Hematopoietic multipotent progenitor cell (in vitro differentiated cells): ENCODE results near the gene SPACA9. TPM values are rescaled to one million over a fixed set of nuclear protein-coding genes. Genes with fewer than 3 reads are reported as not detected.

ENCODE experiments used
- DNase-seq, 3 donors: peaks; one replicate each; pipeline ENCODE4 v3.0.0-alpha.2; 2011 to 2015; ENCODE audit warnings: low read depth in 2 of 3, low spot score in 2 of 3
- total RNA-seq: library from RNA; depleted of rRNA; stranded (reverse); fragments of >200 nt; gene quantifications from one replicate; pipeline ENCODE4 v1.2.3, GENCODE V29; 2012

The SPACA9 gene
- total RNA-seq, 1 donor = 10.0 TPM

GRCh38 chr9:132888151-132888550 lies 9.5 kb downstream of the SPACA9 start:
- DNase-seq = no peak

DNA sequence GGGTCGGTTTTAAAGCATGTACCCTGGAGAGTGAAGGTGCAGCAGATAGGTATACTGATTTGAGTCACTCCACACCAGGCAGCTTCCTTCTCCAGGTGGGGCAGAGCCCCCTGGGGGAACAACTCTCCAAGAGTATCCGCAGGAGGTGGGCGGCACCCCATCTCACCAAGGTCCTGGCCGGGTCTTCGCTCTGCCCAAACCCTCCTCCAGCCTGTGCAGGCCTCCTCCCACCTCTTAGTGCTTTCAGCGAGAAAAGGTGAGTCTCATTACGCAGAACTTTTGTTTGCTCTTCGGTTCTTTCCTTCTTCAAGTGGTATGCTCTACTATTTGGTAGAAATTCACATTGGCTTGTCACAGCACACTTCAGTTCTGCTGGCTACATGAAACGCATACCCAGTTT lies 13.7 kb downstream of the SPACA9 start:
- no peak for DNase-seq

- no peak for DNase-seq
Measured at GRCh38 chr9:132894346-132894745, 15.6 kb downstream of the SPACA9 start.

DNA sequence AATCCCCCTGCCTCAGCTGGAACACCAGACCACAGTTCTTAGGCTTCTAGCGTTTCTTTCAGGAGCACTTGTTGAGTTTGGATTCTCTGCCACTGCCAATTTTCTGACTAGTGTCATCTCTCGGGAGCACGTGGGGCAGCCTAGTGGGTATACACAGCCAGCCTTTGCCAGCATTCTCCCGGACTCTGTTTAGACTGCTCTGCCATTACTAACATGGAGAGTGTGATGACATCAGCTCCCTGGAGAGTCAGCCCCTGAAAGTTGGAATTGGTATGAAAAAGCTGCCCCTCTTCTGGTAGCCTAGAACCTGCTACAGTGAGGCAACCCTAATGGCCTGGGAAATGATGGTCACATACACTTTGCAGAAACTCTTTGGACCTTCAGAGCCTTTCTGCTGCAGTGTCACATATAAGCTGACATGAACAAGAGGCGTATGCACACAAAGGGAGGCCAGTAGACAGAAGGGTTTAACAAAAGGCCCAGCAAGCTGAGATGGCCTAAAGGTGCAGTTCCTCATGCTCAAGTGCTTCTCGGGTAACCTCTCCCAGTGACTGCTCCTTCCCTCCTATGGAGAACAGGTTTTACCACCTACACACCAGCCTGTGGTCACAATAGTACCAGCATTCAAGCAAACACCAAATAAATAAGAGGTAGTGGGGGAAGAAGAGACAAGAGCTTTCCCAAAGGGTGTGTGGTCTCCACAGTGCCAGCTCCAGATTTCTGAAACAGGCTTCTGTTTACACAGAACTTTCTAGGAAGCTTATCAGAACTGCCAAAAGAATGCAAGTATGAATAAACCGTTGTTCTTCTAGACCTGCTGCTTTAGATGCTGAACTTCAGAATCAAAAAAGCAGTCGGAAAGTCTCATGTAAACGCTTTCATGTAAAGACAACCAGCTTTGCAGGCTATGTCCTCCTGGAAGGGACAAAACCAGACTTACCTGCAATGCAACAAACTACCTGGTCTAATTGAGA lies 16.5 kb downstream of the SPACA9 start:
- DNase-seq = no peak

GRCh38 chr9:132896264-132896663 lies 17.6 kb downstream of the SPACA9 start:
- no peak for DNase-seq

DNA sequence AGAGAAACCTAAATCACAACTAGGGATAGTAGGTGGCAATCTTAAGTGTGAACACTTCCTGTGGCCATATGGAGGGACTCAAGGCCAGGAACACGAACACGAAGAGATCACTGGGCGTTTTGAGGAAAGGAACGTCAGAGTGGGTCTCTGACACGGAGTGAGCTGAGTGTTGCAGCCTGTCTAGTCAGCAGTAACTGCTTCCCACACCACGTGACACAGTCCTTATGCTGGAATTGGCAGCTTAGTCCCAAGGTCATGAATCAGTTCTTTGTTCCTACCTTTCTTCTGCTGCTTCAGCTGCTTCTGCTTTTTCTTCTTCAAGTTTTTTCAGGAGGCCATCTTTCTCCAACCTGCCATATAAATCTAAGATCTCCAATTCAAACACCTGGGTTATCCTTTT lies 18.2 kb downstream of the SPACA9 start:
- DNase-seq = no peak

GRCh38 chr9:132898051-132898450 lies 19.4 kb downstream of the SPACA9 start:
- DNase-seq = no peak

DNA sequence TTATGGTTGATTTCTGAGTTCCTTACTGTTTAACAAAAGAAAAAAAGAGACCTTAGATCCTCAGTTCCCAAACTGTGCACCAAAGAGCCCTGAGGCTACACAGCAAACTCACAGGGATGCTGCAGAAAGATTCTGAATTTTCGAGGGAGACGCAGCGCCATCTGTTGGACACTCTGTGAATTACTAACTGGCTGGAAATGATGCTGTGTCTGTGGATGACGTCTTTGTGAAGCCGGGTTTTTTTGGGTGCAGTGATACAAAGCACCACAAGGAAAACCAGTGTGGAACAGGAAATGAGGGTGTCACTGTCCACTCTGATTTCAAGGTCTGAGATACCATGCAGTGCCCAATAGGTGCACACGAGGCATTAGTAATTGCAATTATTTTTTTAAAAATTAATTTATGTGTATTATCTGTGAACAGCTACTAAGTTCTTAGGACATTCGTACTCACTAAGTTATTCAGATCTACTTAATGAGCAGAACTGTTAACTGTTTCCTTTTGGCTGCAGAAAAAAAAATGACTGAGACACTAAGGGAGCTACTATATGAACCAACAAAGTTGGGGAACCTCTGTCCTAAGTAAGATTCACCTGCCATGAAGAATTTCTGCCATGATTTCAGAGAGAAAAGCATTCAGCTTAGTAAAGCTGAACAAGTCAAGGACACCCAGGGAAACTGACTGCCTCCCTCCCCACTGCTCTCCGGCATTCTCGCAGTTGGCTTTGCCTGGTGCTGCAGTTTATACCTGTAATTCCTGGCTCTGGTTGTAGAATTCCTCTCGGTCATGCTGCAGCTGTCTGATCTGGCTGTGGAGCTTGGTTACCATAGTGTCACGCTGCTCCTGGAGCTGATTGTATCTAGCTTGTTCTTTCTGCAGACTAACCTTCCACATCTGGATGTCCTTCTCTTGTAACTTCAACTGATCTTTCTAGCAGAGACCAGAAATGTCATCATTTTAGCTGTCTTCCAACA lies 23.4 kb downstream of the SPACA9 start:
- peak; percentile 70 to 91 (median 83) for DNase-seq

DNA sequence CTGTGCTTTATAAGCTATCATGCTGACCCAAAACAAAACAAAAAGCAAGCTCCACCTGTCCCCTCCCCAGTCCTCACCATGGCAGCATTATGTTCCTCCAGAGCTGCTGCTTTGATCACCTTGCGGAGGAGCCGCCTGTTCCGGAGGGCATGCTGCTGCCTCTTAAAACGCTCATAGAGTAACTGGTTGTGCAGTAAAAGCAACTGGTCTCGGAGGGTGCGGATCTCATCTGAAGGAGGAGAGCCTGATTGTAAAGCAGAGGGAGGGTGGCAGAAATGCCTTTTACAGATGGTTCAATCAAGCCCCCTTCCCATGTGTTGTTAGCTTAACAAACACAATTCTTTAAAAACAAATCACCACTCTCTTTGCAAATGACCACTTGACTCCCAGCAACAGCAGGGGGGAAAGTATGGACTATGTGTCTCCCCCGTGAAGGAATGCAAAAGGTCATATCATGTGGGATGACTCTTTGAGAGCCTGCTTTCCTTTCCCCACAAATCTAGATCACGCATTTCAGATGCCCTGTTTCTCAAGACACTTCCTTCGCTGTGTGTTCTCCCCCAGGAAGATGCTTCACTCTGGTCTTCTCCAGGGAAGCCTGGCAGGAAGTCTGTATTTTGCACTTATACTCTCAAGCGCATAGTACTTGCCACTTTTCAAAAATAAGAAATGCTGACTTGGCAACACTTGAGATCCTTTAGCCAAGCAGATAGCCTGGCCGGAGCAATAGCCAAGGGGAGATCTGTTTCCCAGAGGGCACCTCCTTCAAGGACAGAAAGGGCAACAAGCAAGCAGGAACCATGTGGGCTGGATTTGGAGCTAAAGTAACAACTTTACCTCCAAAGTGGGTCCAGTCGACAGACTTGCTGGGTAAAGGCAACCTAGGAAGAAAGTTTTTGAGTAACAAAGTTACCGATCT lies 25.1 kb downstream of the SPACA9 start:
- no peak for DNase-seq

DNA sequence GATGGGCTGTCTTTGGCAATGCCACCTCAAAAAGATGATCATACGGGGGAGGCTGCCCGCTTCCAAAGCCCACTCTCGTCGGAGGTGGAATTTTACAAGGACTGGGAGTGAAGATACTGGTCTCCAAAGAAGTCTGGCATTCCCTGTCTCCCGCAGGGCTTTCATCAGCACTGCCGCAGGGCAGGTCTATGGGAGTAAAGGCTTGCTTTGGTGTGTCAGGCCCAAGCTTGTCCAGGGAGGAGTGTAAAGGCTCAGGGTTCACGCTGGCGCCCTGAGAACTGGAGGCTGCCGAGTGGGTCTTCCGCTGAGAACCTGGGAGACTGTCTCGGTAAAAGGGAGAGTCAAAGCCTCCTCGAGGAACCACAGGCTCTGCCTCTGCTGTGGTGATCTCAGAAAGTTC lies 27.0 kb downstream of the SPACA9 start:
- DNase-seq = no peak

DNA sequence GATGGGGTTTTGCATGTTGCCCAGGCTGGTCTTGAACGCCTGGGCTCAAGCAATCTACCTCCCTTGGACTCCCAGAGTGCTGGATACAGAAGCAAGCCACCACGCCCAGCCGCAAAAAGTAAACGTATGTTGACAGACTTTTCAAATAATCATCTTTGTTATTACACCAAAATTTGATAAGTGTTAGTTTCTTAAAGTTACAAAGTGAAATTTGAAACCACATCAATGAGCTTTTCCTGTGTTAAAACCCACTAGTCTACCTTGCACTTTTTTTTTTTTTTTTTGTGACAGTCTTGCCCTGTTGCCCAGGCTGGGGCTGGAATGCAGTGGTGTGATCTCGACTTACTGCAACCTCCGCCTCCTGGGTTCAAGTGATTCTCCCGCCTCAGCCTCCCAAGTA lies 29.9 kb downstream of the SPACA9 start:
- DNase-seq = no peak

DNA sequence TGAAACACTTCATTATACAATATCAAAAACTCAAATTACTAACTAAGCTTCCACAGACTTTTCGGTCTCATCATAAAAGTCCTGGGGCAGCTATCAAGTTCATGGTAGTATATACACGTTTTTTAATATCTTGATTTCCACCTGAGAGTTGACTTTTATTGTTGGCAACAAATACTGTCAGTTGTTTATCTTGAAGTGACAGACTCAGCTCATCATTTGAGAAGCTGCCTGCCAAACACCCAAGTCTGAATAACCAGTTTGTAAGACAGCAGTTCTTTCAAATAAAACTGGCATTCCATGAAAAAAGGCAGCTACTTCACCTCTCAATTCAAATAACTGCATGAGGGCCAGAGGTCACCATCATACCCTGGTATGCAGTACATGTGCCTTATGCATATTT lies 30.6 kb downstream of the SPACA9 start:
- no peak for DNase-seq

DNA sequence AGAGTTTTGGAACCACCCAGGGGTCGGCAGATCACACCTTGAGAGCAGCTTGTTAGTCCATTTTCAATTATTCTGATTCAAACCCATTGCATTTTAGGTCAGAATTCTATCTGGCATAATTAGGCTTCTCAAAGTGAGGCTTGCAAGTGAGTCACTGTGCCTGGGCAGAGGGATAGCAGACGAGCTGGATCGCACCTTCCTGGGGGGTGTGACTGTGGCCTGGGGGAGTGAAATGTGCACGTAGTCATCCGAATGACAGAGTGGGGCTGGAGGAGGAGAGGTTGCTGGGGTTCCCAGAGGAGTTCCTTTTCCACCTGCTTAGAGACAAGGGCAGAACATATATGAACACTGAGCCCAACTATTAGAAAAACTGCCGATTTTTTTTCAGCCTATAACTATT lies 31.7 kb downstream of the SPACA9 start:
- DNase-seq = no peak

DNA sequence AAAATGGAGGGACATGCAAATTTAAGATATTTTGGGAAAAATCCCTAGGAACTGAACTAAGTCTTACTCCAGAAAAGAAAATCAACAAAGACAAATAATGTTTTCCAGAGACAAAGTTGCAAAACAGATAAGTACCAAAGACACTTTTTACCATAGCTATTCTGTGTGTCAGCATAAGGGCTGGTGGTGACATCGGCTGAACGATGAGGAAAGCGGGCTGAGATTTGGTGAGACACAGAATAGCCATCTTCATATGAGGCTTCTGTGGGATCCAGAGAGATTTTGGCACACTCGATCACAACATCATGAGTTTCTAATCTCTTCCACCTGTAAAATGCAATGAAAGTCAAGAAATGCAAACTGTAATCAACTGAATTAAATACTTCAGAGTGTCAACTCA lies 33.4 kb downstream of the SPACA9 start:
- DNase-seq = no peak

- no peak for DNase-seq
Measured at GRCh38 chr9:132914924-132915323, 36.2 kb downstream of the SPACA9 start.

DNA sequence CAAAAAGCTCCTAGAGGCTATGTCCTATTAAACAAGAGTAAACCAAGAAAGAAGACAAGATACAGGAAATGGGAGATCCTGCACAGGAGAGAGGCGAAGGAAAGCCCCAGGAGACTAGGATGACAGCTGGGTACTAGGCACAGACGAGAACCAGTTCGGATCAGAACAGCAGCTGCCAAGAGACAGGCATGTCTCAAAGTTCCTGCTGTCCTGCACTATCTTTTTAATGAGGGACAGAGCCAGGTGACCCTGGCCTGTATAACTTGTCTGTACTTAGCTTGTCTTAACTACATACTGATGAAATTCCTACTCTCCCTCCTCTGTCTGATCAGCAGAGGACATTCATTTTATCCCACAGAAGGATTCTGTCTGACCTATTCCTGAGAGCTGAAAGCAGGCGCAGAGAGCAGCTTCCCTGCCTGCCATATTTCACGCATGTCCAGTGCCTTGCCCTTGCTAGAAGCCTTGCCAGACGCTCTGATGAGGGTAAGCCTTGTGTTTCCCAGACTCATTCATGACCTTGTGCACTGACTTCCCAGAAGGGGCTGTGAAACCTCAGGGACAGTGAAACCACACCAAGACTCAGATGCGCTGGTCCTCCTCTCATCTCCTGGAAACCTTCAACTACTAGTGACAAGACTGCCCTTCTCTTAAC lies 41.0 kb downstream of the SPACA9 start:
- no peak for DNase-seq

DNA sequence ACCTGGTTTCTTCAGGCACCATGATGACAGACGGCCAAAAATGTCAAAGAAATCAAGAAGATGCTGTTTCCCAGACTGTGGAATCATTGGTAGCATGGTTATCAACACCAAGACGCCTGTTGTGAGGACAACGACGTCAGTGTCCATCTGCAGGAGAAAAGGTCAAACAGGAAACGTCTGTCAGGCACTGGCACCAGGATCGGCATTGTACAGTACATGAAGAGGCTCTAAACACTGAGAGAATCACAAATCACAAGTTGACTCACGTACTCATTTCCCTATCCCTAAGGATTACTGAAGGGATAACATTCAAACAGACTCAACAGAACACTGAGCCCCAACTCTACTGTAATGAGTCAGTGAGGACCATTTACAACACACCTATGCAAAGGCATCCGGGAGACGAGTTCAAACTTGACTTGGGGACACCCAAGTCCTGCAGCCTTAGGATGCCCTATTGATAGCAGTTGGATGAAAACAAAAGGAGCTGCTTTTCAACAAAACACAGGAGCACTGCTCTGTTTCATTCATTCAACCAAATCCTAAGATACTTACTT lies 44.7 kb downstream of the SPACA9 start:
- DNase-seq = no peak

- no peak for DNase-seq
Measured at GRCh38 chr9:132927704-132928103, 49.0 kb downstream of the SPACA9 start.

DNA sequence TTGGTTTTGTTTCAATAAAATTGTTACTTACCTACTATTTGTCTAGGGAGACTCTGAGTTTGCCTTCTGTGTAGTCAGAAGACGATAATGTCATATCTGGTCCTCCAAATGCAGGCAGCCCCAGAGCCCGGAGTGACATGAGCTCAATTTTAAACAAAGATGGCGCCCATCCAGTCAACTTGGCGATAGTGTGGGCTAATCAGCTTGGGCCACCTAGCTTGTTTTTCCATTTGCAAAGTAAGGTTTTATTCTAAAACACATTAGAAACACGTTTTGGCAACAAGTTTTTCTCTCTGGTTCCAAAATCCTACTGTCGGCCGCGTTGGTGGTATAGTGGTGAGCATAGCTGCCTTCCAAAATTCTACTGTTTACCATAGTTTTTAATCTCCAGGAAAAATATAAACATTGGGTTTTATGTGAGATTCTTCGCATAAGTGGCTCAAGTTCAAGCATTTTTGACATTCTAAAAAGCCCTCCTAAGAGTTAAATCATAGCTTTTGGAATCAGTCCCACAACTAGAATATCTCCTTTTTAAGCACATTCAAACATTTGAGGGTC lies 52.6 kb downstream of the SPACA9 start:
- no peak for DNase-seq
